ENCODE results near the gene ACP1.

The ACP1 gene

DNA sequence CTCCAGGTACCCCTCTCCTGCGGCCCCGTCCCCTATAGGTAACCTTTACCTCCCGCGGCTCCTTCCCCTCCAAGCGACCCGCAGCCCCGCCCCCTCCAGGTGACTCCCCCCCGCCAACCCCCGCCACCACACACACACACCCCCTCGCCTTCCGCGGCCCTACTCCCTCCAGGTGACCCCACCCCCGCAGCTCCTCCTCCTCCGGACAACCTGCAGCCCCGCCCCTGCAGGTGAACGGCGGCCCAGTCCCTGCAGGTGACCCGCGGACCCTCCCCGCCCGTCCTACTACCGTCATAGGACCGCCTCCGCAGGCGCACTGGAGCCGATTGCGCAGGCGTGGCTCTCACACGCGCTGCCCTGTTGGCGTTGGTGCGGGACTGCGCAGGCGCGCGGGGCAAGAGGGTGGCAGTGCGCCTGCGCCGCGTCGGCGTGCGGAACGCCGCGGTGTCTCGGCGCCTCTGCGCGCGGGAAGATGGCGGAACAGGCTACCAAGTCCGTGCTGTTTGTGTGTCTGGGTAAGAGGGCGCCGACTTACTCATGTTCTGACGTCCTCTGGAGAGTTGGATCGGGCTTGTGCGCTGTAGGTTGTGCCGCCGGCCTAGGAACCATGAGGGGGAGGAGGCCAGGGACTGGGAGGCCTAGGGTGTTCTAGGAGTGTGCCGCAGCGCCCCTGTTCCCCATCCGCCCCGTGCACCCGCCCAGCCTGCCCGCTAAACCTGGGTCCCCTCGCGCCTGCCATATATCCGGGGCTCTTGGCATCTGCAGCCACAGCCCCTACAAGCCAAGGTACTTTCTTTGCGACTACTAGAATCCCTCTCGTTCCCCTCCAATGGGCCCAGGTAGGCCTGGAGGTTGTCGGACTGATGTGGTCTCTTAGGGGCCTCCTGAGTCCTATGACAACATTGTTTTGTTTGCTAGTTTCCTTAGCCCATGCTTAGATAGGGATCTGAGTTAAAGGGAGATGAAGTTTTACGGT, at the start of gene ACP1:
ACP1 (plus strand) TSS at position 455 of the 976 bp plus-strand sequence; CDS start at position 473, 18 bp downstream.
- Mint-ChIP-seq H3K27me3 (no peaks in the 10 kb centered on the region), H3K4me1 (peaks cover 32% of the 10 kb centered on the region)

DNA sequence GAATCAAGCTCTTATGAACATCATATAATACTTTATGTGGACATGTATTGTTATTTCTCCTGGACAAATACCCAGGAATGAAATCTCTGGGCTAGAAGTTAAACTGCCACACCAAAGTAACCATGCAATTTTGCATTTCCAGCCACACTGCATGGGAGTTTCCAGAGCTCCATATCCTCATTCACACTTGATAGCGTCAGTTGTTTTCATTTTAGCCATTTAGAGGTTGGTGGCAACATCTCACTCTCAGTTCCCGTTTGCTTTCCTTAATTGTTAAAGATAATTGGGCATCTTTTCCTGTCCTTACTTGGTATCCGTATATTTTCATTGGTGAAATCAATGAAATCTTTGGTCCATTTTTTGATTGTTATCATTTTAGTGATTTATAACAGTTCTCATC, 48.7 kb upstream of the ACP1 start:
- ATAC-seq (no peak), DNase-seq (no peak)
- Mint-ChIP-seq H3K4me3 (no peak overlapping the region), H3K27ac (no peak overlapping the region), H3K4me1 (no peaks in the 10 kb centered on the region), H3K9me3 (peaks cover 0 to 6% of the 10 kb centered on the region in 2 donors), H3K27me3 (peaks cover 5% of the 10 kb centered on the region)

More for the DNA sequence above, at the start of gene ACP1:
- Mint-ChIP-seq H3K4me3 (peak within 1 kb of the TSS; percentile 90 to 91), H3K9me3 (no peaks in the 10 kb centered on the region), H3K27ac (peak within 1 kb of the TSS; percentile 89 to 98)
- DNase-seq (peak; percentile 93 to 95), ATAC-seq (peak; percentile 88)

DNA sequence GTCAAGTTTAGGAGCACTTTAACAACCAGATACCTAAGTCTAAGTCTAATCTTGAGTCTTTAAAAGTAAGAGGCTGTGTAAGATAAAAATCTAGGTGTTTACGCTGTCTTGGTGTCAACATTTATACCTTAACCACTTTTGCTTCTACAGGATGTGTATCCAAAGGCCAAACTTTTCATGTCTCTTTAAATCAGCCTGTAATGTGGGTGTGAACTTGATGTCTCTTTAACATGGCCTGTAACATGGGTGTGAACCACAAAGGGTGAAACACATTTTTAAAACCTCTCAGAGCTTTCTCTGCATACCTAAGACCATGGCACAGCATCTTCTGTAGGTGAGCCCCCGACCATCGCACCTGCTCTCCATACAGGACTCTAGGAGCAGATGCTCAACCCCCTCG, 41.3 kb upstream of the ACP1 start:
- no peak overlapping the region for H3K27ac Mint-ChIP-seq
- no peak overlapping the region for H3K4me3 Mint-ChIP-seq
- peaks cover 0 to 7% of the 10 kb centered on the region in 2 donors for H3K9me3 Mint-ChIP-seq
- H3K4me1 Mint-ChIP-seq: no peaks in the 10 kb centered on the region
- no peaks in the 10 kb centered on the region for H3K27me3 Mint-ChIP-seq
- no peak for DNase-seq
- ATAC-seq: no peak

GRCh38 chr2:223971-224760, 40.6 kb upstream of the ACP1 start:
- Mint-ChIP-seq H3K4me1 (no peaks in the 10 kb centered on the region), H3K27ac (peak overlapping the region in 1 of 2 donors; percentile 35), H3K27me3 (no peaks in the 10 kb centered on the region), H3K4me3 (no peak overlapping the region), H3K9me3 (peaks cover 0 to 7% of the 10 kb centered on the region in 2 donors)
- DNase-seq (no peak), ATAC-seq (no peak)

GRCh38 chr2:228115-228514, 36.6 kb upstream of the ACP1 start:
- DNase-seq (no peak), ATAC-seq (no peak)
- Mint-ChIP-seq H3K27ac (no peak overlapping the region), H3K4me3 (no peak overlapping the region), H3K27me3 (no peaks in the 10 kb centered on the region), H3K9me3 (peaks cover 0 to 7% of the 10 kb centered on the region in 2 donors), H3K4me1 (no peaks in the 10 kb centered on the region)

- Mint-ChIP-seq H3K4me1 (no peaks in the 10 kb centered on the region), H3K4me3 (no peak overlapping the region), H3K27me3 (no peaks in the 10 kb centered on the region), H3K9me3 (peaks cover 0 to 7% of the 10 kb centered on the region in 2 donors), H3K27ac (no peak overlapping the region)
- ATAC-seq: no peak
- DNase-seq: no peak
Observed at GRCh38 chr2:228518-229278, 36.0 kb upstream of the ACP1 start.

- no peak for ATAC-seq
- Mint-ChIP-seq H3K27me3 (no peaks in the 10 kb centered on the region), H3K4me1 (no peaks in the 10 kb centered on the region), H3K9me3 (peaks cover 0 to 3% of the 10 kb centered on the region in 2 donors), H3K4me3 (no peak overlapping the region), H3K27ac (no peak overlapping the region)
- no peak for DNase-seq
Observed at GRCh38 chr2:231521-232185, 33.1 kb upstream of the ACP1 start.

- Mint-ChIP-seq H3K9me3 (no peaks in the 10 kb centered on the region), H3K27me3 (no peaks in the 10 kb centered on the region), H3K4me1 (no peaks in the 10 kb centered on the region), H3K27ac (no peak overlapping the region), H3K4me3 (no peak overlapping the region)
- no peak for ATAC-seq
- DNase-seq: no peak
Observed at GRCh38 chr2:233030-233429, 31.7 kb upstream of the ACP1 start.

GRCh38 chr2:234421-234820, 30.3 kb upstream of the ACP1 start:
- H3K4me1 Mint-ChIP-seq: no peaks in the 10 kb centered on the region
- no peak overlapping the region for H3K27ac Mint-ChIP-seq
- H3K9me3 Mint-ChIP-seq: no peaks in the 10 kb centered on the region
- no peaks in the 10 kb centered on the region for H3K27me3 Mint-ChIP-seq
- DNase-seq (no peak), ATAC-seq (no peak)
- no peak overlapping the region for H3K4me3 Mint-ChIP-seq

GRCh38 chr2:236993-237539, 27.7 kb upstream of the ACP1 start:
- ATAC-seq (no peak), DNase-seq (no peak)
- Mint-ChIP-seq H3K4me3 (no peak overlapping the region), H3K27ac (no peak overlapping the region), H3K27me3 (no peaks in the 10 kb centered on the region), H3K9me3 (no peaks in the 10 kb centered on the region), H3K4me1 (no peaks in the 10 kb centered on the region)

DNA sequence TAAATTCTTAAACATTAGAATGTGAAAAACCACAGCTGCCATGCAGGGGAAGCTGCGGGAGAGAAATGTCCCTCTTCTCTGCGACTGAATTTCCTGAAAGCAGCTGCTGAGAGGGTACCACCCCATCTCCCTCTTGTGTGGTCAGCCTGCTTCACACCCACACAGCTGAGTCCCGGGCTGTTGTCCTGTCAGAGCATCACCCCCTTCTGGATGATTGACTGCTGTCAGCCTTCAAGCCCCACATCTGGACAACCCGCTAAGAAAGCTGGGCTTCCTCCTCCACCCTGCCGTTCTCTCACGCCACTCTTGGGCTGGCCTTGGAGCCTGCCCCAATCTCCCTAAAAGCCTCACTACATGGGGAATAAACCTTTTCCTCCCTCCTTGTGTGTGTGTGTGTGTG, 26.9 kb upstream of the ACP1 start:
- H3K27ac Mint-ChIP-seq: peak overlapping the region in 1 of 2 donors; percentile 54
- H3K27me3 Mint-ChIP-seq: no peaks in the 10 kb centered on the region
- H3K4me3 Mint-ChIP-seq: no peak overlapping the region
- no peak for ATAC-seq
- no peaks in the 10 kb centered on the region for H3K9me3 Mint-ChIP-seq
- H3K4me1 Mint-ChIP-seq: no peaks in the 10 kb centered on the region
- no peak for DNase-seq

- DNase-seq: no peak
- Mint-ChIP-seq H3K27ac (peak overlapping the region in 1 of 2 donors; percentile 41), H3K27me3 (no peaks in the 10 kb centered on the region), H3K9me3 (no peaks in the 10 kb centered on the region), H3K4me3 (no peak overlapping the region), H3K4me1 (no peaks in the 10 kb centered on the region)
- no peak for ATAC-seq
Observed at GRCh38 chr2:238431-238830, 26.3 kb upstream of the ACP1 start.

DNA sequence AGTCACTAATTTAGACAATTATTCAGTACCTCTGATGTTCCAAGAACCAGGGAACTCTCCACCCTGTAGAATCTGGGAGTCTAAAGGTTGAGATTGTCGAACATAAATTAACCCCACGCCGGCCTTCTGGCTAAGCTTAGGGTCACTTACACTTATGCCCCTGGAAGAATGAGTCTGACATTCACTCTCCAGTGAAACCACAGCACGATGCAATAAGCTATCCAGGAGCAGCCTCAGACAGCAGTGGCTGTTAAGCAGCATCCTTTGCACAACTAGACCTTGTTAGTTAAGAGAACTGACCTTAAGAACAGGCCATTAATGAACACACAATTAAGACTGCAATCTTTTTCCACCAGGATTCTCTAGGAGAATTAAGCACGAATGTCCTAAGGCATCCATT, 25.9 kb upstream of the ACP1 start:
- H3K4me3 Mint-ChIP-seq: no peak overlapping the region
- H3K27me3 Mint-ChIP-seq: no peaks in the 10 kb centered on the region
- H3K4me1 Mint-ChIP-seq: no peaks in the 10 kb centered on the region
- no peaks in the 10 kb centered on the region for H3K9me3 Mint-ChIP-seq
- peak overlapping the region in 1 of 2 donors; percentile 41 for H3K27ac Mint-ChIP-seq
- DNase-seq (no peak), ATAC-seq (no peak)

DNA sequence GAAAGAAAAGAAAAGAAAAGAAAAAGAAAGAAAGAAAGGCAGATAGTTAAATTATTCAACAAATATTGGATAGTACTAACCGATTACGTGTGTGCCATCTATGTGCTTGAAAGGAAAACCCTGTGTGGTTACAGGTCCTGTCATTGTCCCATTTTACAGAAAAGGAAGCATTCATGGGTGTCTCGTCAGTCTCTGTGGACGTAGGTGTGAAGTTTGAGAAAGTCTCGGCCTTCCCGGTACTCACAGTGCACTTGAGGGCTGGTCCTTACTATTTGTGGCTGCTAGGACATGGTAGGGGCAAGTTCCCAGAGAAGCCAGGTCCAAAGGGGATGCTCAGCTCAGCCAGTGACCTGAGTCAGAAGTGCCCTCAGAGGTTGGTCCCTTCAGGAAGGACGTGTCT, 20.2 kb upstream of the ACP1 start:
- Mint-ChIP-seq H3K27ac (no peak overlapping the region), H3K4me3 (no peak overlapping the region), H3K9me3 (no peaks in the 10 kb centered on the region), H3K4me1 (peaks cover 6% of the 10 kb centered on the region), H3K27me3 (no peaks in the 10 kb centered on the region)
- DNase-seq: no peak
- ATAC-seq: no peak
